ENCODE data around the gene SNRPE. TPM values are rescaled to one million over a fixed set of nuclear protein-coding genes. Genes with fewer than 3 reads are reported as not detected.

The SNRPE gene
- total RNA-seq, 1 donor from 2014 or later = 95.7 TPM

DNA sequence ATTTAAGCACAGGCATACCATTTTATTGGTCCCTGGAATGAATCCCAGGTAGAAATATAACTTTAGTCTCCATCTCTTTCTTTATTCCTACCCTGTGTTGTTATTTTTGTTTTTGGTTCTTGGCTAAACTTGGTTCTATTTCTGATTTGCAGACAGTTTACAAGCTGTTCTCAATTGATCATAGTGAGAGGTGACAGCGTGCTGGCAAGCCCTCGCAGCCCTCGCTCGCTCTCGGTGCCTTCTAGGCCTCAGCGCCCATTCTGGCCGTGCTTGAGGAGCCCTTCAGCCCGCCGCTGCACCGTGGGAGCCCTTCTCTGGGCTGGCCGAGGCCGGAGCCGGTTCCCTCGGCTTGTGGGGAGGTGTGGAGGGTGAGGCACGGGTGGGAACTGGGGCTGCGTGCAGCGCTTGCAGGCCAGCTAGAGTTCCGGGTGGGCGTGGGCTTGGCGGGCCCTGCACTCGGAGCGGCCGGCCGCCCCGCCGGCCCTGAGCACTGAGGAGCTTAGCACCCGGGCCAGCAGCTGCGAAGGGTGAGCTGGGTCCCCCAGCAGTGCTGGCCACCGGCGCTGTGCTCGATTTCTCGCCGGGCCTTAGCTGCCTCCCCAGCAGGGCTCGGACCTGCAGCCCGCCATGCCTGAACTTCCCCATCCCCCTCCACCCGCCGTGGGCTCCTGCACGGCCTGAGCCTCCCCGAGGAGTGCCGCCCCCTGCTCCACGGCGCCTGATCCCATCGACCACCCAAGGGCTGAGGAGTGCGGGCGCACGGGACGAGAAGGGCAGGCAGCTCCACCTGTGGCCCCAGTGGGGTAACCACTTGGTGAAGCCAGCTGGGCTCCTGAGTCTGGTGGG lies 38.7 kb downstream of the SNRPE start:
- H3K27ac Mint-ChIP-seq (ENCODE audit: unreplicated experiment) = no peak overlapping the region
- TF ChIP-seq, protein P1, sequence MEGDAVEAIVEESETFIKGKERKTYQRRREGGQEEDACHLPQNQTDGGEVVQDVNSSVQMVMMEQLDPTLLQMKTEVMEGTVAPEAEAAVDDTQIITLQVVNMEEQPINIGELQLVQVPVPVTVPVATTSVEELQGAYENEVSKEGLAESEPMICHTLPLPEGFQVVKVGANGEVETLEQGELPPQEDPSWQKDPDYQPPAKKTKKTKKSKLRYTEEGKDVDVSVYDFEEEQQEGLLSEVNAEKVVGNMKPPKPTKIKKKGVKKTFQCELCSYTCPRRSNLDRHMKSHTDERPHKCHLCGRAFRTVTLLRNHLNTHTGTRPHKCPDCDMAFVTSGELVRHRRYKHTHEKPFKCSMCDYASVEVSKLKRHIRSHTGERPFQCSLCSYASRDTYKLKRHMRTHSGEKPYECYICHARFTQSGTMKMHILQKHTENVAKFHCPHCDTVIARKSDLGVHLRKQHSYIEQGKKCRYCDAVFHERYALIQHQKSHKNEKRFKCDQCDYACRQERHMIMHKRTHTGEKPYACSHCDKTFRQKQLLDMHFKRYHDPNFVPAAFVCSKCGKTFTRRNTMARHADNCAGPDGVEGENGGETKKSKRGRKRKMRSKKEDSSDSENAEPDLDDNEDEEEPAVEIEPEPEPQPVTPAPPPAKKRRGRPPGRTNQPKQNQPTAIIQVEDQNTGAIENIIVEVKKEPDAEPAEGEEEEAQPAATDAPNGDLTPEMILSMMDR (IDR thresholded peaks at IDR 0.05) = no peak
- no peaks in the 10 kb centered on the region for H3K9me3 Mint-ChIP-seq (ENCODE audit: unreplicated experiment)
- no peaks in the 10 kb centered on the region for H3K27me3 Mint-ChIP-seq (ENCODE audit: unreplicated experiment)
- no peak overlapping the region for H3K4me3 Mint-ChIP-seq (ENCODE audit: unreplicated experiment)
- H3K36me3 Mint-ChIP-seq (ENCODE audit: unreplicated experiment) = no peaks in the 10 kb centered on the region
- DNase-seq (ENCODE audit: extremely low spot score, unreplicated experiment) = no peak
- H3K4me1 Mint-ChIP-seq (ENCODE audit: unreplicated experiment) = no peaks in the 10 kb centered on the region

DNA sequence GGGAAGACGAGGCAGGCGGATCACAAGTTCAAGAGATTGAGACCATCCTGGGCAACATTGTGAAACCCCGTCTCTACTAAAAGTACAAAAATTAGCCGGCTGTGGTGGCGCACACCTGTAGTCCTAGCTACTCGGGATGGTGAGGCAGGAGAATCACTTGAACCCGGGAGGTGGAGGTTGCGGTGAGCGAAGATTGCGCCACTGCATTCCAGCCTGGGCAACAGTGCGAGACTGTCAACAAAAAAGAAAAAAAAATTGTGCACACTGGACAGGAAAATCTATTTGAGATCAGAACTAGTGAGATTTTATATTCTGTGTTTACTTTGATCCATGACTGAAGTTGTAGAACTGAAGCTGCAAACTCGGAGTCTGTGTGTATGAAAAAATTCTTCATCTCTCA lies 40.2 kb downstream of the SNRPE start:
- TF ChIP-seq, protein P1 (IDR thresholded peaks at IDR 0.05) = no peak
- peaks cover 6% of the 10 kb centered on the region for H3K4me1 Mint-ChIP-seq (ENCODE audit: unreplicated experiment)
- no peak for DNase-seq (ENCODE audit: extremely low spot score, unreplicated experiment)
- H3K27ac Mint-ChIP-seq (ENCODE audit: unreplicated experiment) = no peak overlapping the region
- H3K9me3 Mint-ChIP-seq (ENCODE audit: unreplicated experiment) = no peaks in the 10 kb centered on the region
- H3K27me3 Mint-ChIP-seq (ENCODE audit: unreplicated experiment) = no peaks in the 10 kb centered on the region
- H3K4me3 Mint-ChIP-seq (ENCODE audit: unreplicated experiment) = no peak overlapping the region
- H3K36me3 Mint-ChIP-seq (ENCODE audit: unreplicated experiment) = no peaks in the 10 kb centered on the region

DNA sequence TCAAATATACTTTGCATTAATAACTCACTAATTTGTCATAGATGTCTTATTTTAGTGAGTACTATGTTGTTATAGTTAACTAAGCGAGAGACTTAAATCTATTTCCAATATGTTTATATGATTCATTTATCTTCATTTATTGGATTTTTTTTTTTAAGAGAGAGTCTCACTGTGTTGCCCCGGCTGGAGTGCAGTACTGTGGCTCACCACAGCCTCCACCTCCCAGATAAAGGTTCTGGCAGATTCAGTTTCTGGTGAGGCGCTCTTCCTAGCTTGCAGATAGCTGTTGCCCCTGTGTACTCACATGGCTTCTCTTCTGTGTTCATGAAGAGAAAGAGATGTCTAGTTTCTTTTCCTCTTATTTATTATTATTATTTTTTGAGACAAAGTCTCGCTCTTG lies 43.9 kb downstream of the SNRPE start:
- H3K4me1 Mint-ChIP-seq (ENCODE audit: unreplicated experiment) = peaks cover 15% of the 10 kb centered on the region
- no peaks in the 10 kb centered on the region for H3K9me3 Mint-ChIP-seq (ENCODE audit: unreplicated experiment)
- no peak overlapping the region for H3K4me3 Mint-ChIP-seq (ENCODE audit: unreplicated experiment)
- TF ChIP-seq, protein P1 (IDR thresholded peaks at IDR 0.05) = no peak
- no peak for DNase-seq (ENCODE audit: extremely low spot score, unreplicated experiment)
- H3K27me3 Mint-ChIP-seq (ENCODE audit: unreplicated experiment) = no peaks in the 10 kb centered on the region
- no peaks in the 10 kb centered on the region for H3K36me3 Mint-ChIP-seq (ENCODE audit: unreplicated experiment)
- no peak overlapping the region for H3K27ac Mint-ChIP-seq (ENCODE audit: unreplicated experiment)

DNA sequence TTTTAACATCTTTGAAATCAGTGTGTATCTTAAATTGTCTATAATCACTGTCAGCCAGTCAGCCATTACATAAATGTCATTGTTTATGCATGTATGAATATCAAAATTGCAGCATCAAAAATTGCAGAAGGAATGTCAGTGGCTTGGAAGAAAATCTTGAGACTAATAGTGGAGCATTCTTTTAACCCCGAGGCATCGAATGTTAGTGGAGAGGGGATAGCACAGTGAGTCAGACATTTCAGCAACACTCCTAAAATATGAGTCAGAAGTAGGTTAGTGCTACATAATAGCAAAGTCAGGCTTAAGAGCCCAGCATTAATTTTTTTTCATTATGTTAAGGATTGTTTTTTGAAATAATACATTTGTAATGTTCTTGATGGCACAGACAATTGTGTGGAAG lies 45.5 kb downstream of the SNRPE start:
- Mint-ChIP-seq H3K27me3 (ENCODE audit: unreplicated experiment) (no peaks in the 10 kb centered on the region), H3K27ac (ENCODE audit: unreplicated experiment) (peak overlapping the region; percentile 74), H3K4me3 (ENCODE audit: unreplicated experiment) (no peak overlapping the region), H3K4me1 (ENCODE audit: unreplicated experiment) (peaks cover 17% of the 10 kb centered on the region), H3K36me3 (ENCODE audit: unreplicated experiment) (no peaks in the 10 kb centered on the region), H3K9me3 (ENCODE audit: unreplicated experiment) (no peaks in the 10 kb centered on the region)
- TF ChIP-seq, protein P1 (IDR thresholded peaks at IDR 0.05) = no peak
- no peak for DNase-seq (ENCODE audit: extremely low spot score, unreplicated experiment)

DNA sequence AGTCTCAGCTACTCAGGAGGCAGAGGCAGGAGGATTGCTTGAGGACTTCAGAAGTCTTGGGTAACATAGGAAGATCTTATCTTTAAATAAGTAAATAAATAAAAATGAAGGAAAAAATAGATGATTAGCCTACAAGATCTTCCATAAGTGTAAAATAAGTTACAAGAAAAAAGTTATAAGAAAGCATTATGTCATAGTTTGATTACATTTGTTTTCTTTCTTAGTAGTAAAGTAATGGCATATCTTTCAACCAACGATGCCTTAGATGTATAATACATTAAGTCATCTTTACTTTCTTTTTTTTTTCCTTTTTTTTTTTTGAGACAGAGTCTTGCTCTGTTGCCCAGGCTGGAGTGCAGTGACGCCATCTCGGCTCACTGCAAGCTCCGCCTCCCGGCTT lies 46.5 kb downstream of the SNRPE start:
- TF ChIP-seq, protein P1 (IDR thresholded peaks at IDR 0.05) = no peak
- peaks cover 18% of the 10 kb centered on the region for H3K4me1 Mint-ChIP-seq (ENCODE audit: unreplicated experiment)
- H3K4me3 Mint-ChIP-seq (ENCODE audit: unreplicated experiment) = no peak overlapping the region
- H3K27ac Mint-ChIP-seq (ENCODE audit: unreplicated experiment) = peak overlapping the region; percentile 54
- H3K27me3 Mint-ChIP-seq (ENCODE audit: unreplicated experiment) = no peaks in the 10 kb centered on the region
- no peak for DNase-seq (ENCODE audit: extremely low spot score, unreplicated experiment)
- no peaks in the 10 kb centered on the region for H3K9me3 Mint-ChIP-seq (ENCODE audit: unreplicated experiment)
- H3K36me3 Mint-ChIP-seq (ENCODE audit: unreplicated experiment) = no peaks in the 10 kb centered on the region
